H1 (cell line): ENCODE results near the gene PRKCD. TPM values are rescaled to one million over a fixed set of nuclear protein-coding genes. Genes with fewer than 3 reads are reported as not detected.

Experiments used
- CTCF ChIA-PET: fragments of 300-600 bp; sonication (Branson Sonifier 250); formaldehyde crosslinking; loops from one replicate; lab custom pipeline; 2021; ENCODE audit not compliant: partially characterized antibody; lab: Charles Lee
- POLR2A ChIA-PET: fragments of 300-600 bp; sonication (Branson Sonifier 250); formaldehyde crosslinking; loops from one replicate; lab custom pipeline; 2021; ENCODE audit warnings: inconsistent platforms; ENCODE audit not compliant: partially characterized antibody; lab: Charles Lee
- DNase-seq, 2 experiments: peaks; one replicate each; pipeline versions ENCODE4 v3.0.0 to v3.0.0-alpha.2; 2010 to 2022; ENCODE audit warnings: low spot score in 2 of 2, low read depth in 1 of 2, mixed read lengths in 1 of 2
- FAIRE-seq: peaks from 2 replicates; lab custom pipeline; 2011; peaks lifted over from hg19 to GRCh38; lab: Jason Lieb, UNC
- H2AFZ ChIP-seq: 2 replicates; pipeline ENCODE4 v1.8.1; 2012; ENCODE audit warnings: low read length, inconsistent platforms
- H2AK5ac ChIP-seq: 2 replicates; pipeline ENCODE4 v1.6.1; 2013; ENCODE audit warnings: low read depth, low read length
- H2BK120ac ChIP-seq: replicated peaks from 2 replicates; pipeline ENCODE3; 2013; ENCODE audit warnings: low read depth, low read length, inconsistent platforms
- H2BK12ac ChIP-seq: 2 replicates; pipeline ENCODE4 v1.6.1; 2013; ENCODE audit warnings: low read depth, low read length
- H2BK15ac ChIP-seq: 2 replicates; pipeline ENCODE4 v1.6.1; 2013; ENCODE audit warnings: low read length
- H2BK20ac ChIP-seq: 2 replicates; pipeline ENCODE4 v1.6.1; 2013; ENCODE audit warnings: low read length
- H2BK5ac ChIP-seq: 2 replicates; pipeline ENCODE4 v1.6.1; 2013; ENCODE audit warnings: low read depth, low read length
- H3K14ac ChIP-seq: 2 replicates; pipeline ENCODE4 v1.6.1; 2013; ENCODE audit warnings: inconsistent platforms; ENCODE audit not compliant: insufficient read length
- H3K18ac ChIP-seq: 2 replicates; pipeline ENCODE4 v1.6.1; 2013; ENCODE audit warnings: low read length; ENCODE audit errors: extremely low read depth
- H3K23ac ChIP-seq: 2 replicates; pipeline ENCODE4 v1.6.1; 2013; ENCODE audit warnings: inconsistent platforms; ENCODE audit not compliant: insufficient read length
- H3K23me2 ChIP-seq: 2 replicates; pipeline ENCODE4 v1.6.1; 2013; ENCODE audit warnings: low read depth, low read length
- H3K27ac ChIP-seq: 2 replicates; pipeline ENCODE4 v1.6.1; 2011; ENCODE audit warnings: low read depth, low read length, inconsistent platforms
- H3K27me3 ChIP-seq, 4 experiments: replicated peaks in 1 of 4; 1 replicate in 1 of 4; 2 replicates in 3 of 4; pipeline versions ENCODE4 v1.6.1 to v1.8.1; 2011 to 2013; ENCODE audit warnings: low read length in 3 of 4, mild to moderate bottlenecking in 3 of 4, inconsistent platforms in 2 of 4, mixed read lengths in 2 of 4, moderate library complexity in 1 of 4; ENCODE audit not compliant: control insufficient read depth in 3 of 4, insufficient read depth in 3 of 4; ENCODE audit errors: extremely low read depth in 1 of 4
- H3K36me3 ChIP-seq, 4 experiments: 2 replicates each; pipeline versions ENCODE4 v1.6.1 to v1.8.1; 2011 to 2013; ENCODE audit warnings: mild to moderate bottlenecking in 4 of 4, low read length in 3 of 4, moderate library complexity in 2 of 4, control low read depth in 1 of 4, inconsistent platforms in 1 of 4; ENCODE audit not compliant: insufficient read depth in 4 of 4, control insufficient read depth in 2 of 4
- H3K4ac ChIP-seq: replicated peaks from 2 replicates; pipeline ENCODE3; 2013; ENCODE audit warnings: low read length, low read depth, mixed read lengths, inconsistent platforms; ENCODE audit not compliant: insufficient read length
- H3K4me1 ChIP-seq, 4 experiments: replicated peaks in 1 of 4; 1 replicate in 1 of 4; 2 replicates in 3 of 4; pipeline versions ENCODE4 v1.6.1 to v1.8.1; 2011 to 2013; ENCODE audit warnings: low read length in 3 of 4, inconsistent platforms in 2 of 4, mixed read lengths in 1 of 4; ENCODE audit not compliant: insufficient read depth in 4 of 4, control insufficient read depth in 3 of 4
- H3K4me2 ChIP-seq, 2 experiments: 2 replicates each; pipeline versions ENCODE4 v1.6.1 to v1.8.1; 2011 to 2013; ENCODE audit warnings: low read depth in 2 of 2, low read length in 2 of 2, control low read depth in 1 of 2, inconsistent platforms in 1 of 2, mild to moderate bottlenecking in 1 of 2; ENCODE audit not compliant: insufficient read depth in 1 of 2
- H3K4me3 ChIP-seq, 4 experiments: fragments of 200-600, 300-600 bp in 1 of 4; sonication (generic), shearing (Covaris generic), sonication (Bioruptor Twin) in 1 of 4; 2 replicates each; pipeline versions ENCODE4 v1.5.1 to v1.8.1; 2011 to 2016; ENCODE audit warnings: low read length in 4 of 4, low read depth in 3 of 4, control low read depth in 2 of 4, inconsistent platforms in 2 of 4, mild to moderate bottlenecking in 2 of 4, mixed read lengths in 1 of 4, moderate library complexity in 1 of 4; ENCODE audit not compliant: insufficient read depth in 2 of 4; ENCODE audit errors: extremely low read depth in 1 of 4
- H3K56ac ChIP-seq: replicated peaks from 2 replicates; pipeline ENCODE3; 2013; ENCODE audit warnings: low read depth, mild to moderate bottlenecking, mixed read lengths, low read length, inconsistent platforms; ENCODE audit not compliant: insufficient read length
- H3K79me1 ChIP-seq: 2 replicates; pipeline ENCODE4 v1.6.1; 2013; ENCODE audit warnings: low read depth, low read length, control low read depth
- H3K79me2 ChIP-seq, 2 experiments: 2 replicates each; pipeline versions ENCODE4 v1.6.1 to v1.8.1; 2012 to 2013; ENCODE audit warnings: low read length in 2 of 2, mild to moderate bottlenecking in 2 of 2, inconsistent platforms in 1 of 2; ENCODE audit not compliant: insufficient read depth in 2 of 2, control insufficient read depth in 1 of 2
- H3K9ac ChIP-seq, 4 experiments: replicated peaks in 1 of 4; 1 replicate in 1 of 4; 2 replicates in 3 of 4; pipeline versions ENCODE4 v1.6.1 to v1.8.1; 2011 to 2013; ENCODE audit warnings: low read depth in 3 of 4, low read length in 3 of 4, control low read depth in 2 of 4, mild to moderate bottlenecking in 2 of 4, moderate library complexity in 2 of 4, inconsistent platforms in 1 of 4; ENCODE audit errors: extremely low read depth in 1 of 4
- H3K9me3 ChIP-seq, 2 experiments: 2 replicates each; pipeline versions ENCODE4 v1.6.1 to v1.8.1; 2012 to 2013; ENCODE audit warnings: mild to moderate bottlenecking in 2 of 2, moderate library complexity in 2 of 2, control low read depth in 1 of 2, inconsistent platforms in 1 of 2, low read depth in 1 of 2, low read length in 1 of 2, mixed read lengths in 1 of 2; ENCODE audit not compliant: insufficient read depth in 2 of 2
- H4K20me1 ChIP-seq, 2 experiments: replicated peaks in 1 of 2; 2 replicates each; pipeline versions ENCODE3 to v1.8.1; 2011 to 2013; ENCODE audit warnings: inconsistent platforms in 2 of 2, low read length in 2 of 2, mild to moderate bottlenecking in 1 of 2; ENCODE audit not compliant: insufficient read depth in 2 of 2, control insufficient read depth in 1 of 2
- H4K5ac ChIP-seq: 2 replicates; pipeline ENCODE4 v1.6.1; 2013; ENCODE audit warnings: low read length, low read depth, mixed read lengths, inconsistent platforms; ENCODE audit not compliant: insufficient read length
- H4K8ac ChIP-seq: 2 replicates; pipeline ENCODE4 v1.8.0; 2013; ENCODE audit warnings: mild to moderate bottlenecking, moderate library complexity, low read length, inconsistent platforms; ENCODE audit not compliant: insufficient read depth; ENCODE audit errors: extremely low read depth
- H4K91ac ChIP-seq: replicated peaks from 2 replicates; pipeline ENCODE3; 2013; ENCODE audit warnings: low read length, mixed read lengths, inconsistent platforms; ENCODE audit not compliant: insufficient read length
- CTCF ChIP-seq, 3 experiments: IDR thresholded peaks; 1 replicate in 2 of 3; 2 replicates in 1 of 3; pipeline versions ENCODE4 v1.5.1 to v1.6.1; 2011; ENCODE audit warnings: low read length in 3 of 3, mild to moderate bottlenecking in 3 of 3, inconsistent platforms in 2 of 3, low read depth in 1 of 3, moderate library complexity in 1 of 3; ENCODE audit not compliant: insufficient read depth in 1 of 3; ENCODE audit errors: control extremely low read depth in 1 of 3
- HDAC6 ChIP-seq: IDR thresholded peaks from one replicate; pipeline ENCODE4 v1.7.1; 2012; ENCODE audit warnings: low read depth, mild to moderate bottlenecking, inconsistent platforms, low read length, moderate library complexity
- KDM1A ChIP-seq: fragments of 200-600, 300-600 bp; sonication (generic); IDR thresholded peaks from 2 replicates; pipeline ENCODE4 v1.7.1; 2016; ENCODE audit warnings: mild to moderate bottlenecking, low read length, borderline replicate concordance
- NANOG ChIP-seq: IDR thresholded peaks from 2 replicates; pipeline ENCODE4 v1.6.1; 2011; ENCODE audit warnings: low read length, low read depth, mild to moderate bottlenecking, inconsistent platforms; ENCODE audit not compliant: insufficient read depth, poor library complexity, severe bottlenecking
- PHF8 ChIP-seq: fragments of 200-600 bp; sonication (generic); conservative IDR thresholded peaks from 2 replicates; pipeline ENCODE4 v1.7.1; 2012; ENCODE audit warnings: low read depth, mild to moderate bottlenecking, inconsistent platforms, low read length, moderate library complexity
- SP1 ChIP-seq: IDR thresholded peaks from 2 replicates; pipeline ENCODE4 v1.6.1; 2011; ENCODE audit warnings: low read depth, low read length
- SP4 ChIP-seq: IDR thresholded peaks from 2 replicates; pipeline ENCODE4 v1.6.1; 2012; ENCODE audit warnings: low read length, inconsistent platforms
- TBP ChIP-seq: IDR thresholded peaks from 2 replicates; pipeline ENCODE4 v1.6.1; 2011; ENCODE audit warnings: low read depth, low read length, improper control_type of control experiment
- WGBS, 2 experiments: shearing (Covaris generic) in 1 of 2; methylation state at CpG; one replicate each; pipeline versions ENCODE4 v1.1.6 to v1.1.7; 2013 to 2015; ENCODE audit warnings: low lambda C conversion rate in 2 of 2, mixed read lengths in 2 of 2, inconsistent platforms in 1 of 2, low coverage in 1 of 2, missing lambda C conversion rate in 1 of 2; ENCODE audit not compliant: insufficient replicate concordance in 2 of 2, insufficient coverage in 1 of 2, insufficient read length in 1 of 2; ENCODE audit errors: extremely low coverage in 1 of 2, missing lambda C conversion rate in 1 of 2; 5-methylcytosine and 5-hydroxymethylcytosine counted together
- polyA plus RNA-seq, 7 experiments: library from polyadenylated mRNA; depleted of rRNA in 3 of 7; stranded (reverse) in 5 of 7; unstranded in 2 of 7; fragments of >200 nt in 5 of 7; fragments of 200-250 nt in 2 of 7; gene quantifications; 1 replicate in 5 of 7; 2 replicates in 1 of 7; 4 replicates in 1 of 7; pipeline versions ENCODE4 v1.2.1 to v1.2.3, GENCODE V29; 2011 to 2013; ENCODE audit warnings: missing spikeins in 2 of 7, mixed read lengths in 2 of 7
- total RNA-seq: library from RNA; stranded (reverse); fragmentation: NEBNext Ultra II Directional; extraction: Animal tissue kit (Norgen Biotek cat#: 25700); gene quantifications from 2 replicates; pipeline ENCODE4 v1.2.1, GENCODE V29; 2021

Gene PRKCD
- total and polyA plus RNA-seq, 2 of the 8 experiments (the other 6 are each of a cell fraction or from before 2014, with no cell fraction given): 22.6 to 23.9 TPM

GRCh38 chr3:53178246-53178645 lies 17.2 kb downstream of the PRKCD start:
- no peaks in the 10 kb centered on the region for H3K9me3 ChIP-seq
- no peak overlapping the region for H3K27ac ChIP-seq
- no peak overlapping the region for H2AK5ac ChIP-seq
- H3K14ac ChIP-seq: no peak overlapping the region
- no peak overlapping the region for H3K9ac ChIP-seq
- H3K4me2 ChIP-seq: no peak overlapping the region
- H3K4ac ChIP-seq: no peak overlapping the region
- H3K4me3 ChIP-seq: no peak overlapping the region
- H2AFZ ChIP-seq: no peak overlapping the region
- CTCF ChIA-PET: interaction anchor here (1.2 to 3.4 kb wide), 3 partner anchors 14 to 44 kb away, joined by 4 to 14 read pairs (median 7); no protein-coding TSS in a partner anchor
- H3K56ac ChIP-seq: no peak overlapping the region
- no peak overlapping the region for H2BK15ac ChIP-seq
- H3K4me1 ChIP-seq: peaks cover 0 to 3% (median 1%) of the 10 kb centered on the region in 4 experiments; a peak in 1 of 7 replicates
- H2BK12ac ChIP-seq: no peak overlapping the region
- H3K23ac ChIP-seq: no peak overlapping the region
- no peak overlapping the region for H4K5ac ChIP-seq
- H3K18ac ChIP-seq: no peak overlapping the region
- H4K20me1 ChIP-seq: peaks cover 0 to 8% of the 10 kb centered on the region in 2 experiments
- H3K27me3 ChIP-seq: no peaks in the 10 kb centered on the region
- H3K79me1 ChIP-seq: 0 out of 2 replicates have a peak, but pooled peaks cover 8% of the 10 kb centered on the region
- H3K36me3 ChIP-seq: peaks cover 0 to 5% (median 2%) of the 10 kb centered on the region in 4 experiments; a peak in 3 of 8 replicates
- FAIRE-seq (no peak), DNase-seq (no peak)
- no peak overlapping the region; the same call in 1 of the 2 replicates for H4K8ac ChIP-seq
- H2BK20ac ChIP-seq: no peak overlapping the region
- WGBS, 2 experiments: 92% methylated on average over 11 of the region's 15 CpGs; no CpG with 5 or more reads in 1 of the 2 experiments
- H2BK120ac ChIP-seq: no peak overlapping the region
- TF ChIP-seq PHF8 (no peak), SP4 (no peak), HDAC6 (no peak), TBP (no peak), SP1 (no peak), CTCF (IDR thresholded peaks at IDR 0.05; ENCODE audit: control extremely low read depth in 1 of 3, insufficient read depth in 1 of 3, low read depth in 1 of 3, low read length in 3 of 3) (no peak), KDM1A (no peak), NANOG (no peak)
- H2BK5ac ChIP-seq: no peak overlapping the region
- POLR2A ChIA-PET: interaction anchor here (1.4 kb wide), 1 partner anchor 9 kb away, joined by 5 read pairs; no protein-coding TSS in a partner anchor
- H4K91ac ChIP-seq: no peak overlapping the region
- no peaks in the 10 kb centered on the region for H3K79me2 ChIP-seq
- no peaks in the 10 kb centered on the region for H3K23me2 ChIP-seq
